ENCODE data around the gene FSIP1. TPM values are rescaled to one million over a fixed set of nuclear protein-coding genes. Genes with fewer than 3 reads are reported as not detected.

The FSIP1 gene
- total and polyA plus RNA-seq, 11 donors, result 0.28 to 3.7 (median 0.97) TPM; not detected in 1

GRCh38 chr15:39704235-39704634 is 78.4 kb downstream of the FSIP1 start:
- Histone ChIP-seq H3K36me3 (no peaks in the 10 kb centered on the region), H3K4me3 (no peak overlapping the region), H3K4me1 (no peaks in the 10 kb centered on the region), H3K27me3 (no peaks in the 10 kb centered on the region), H3K9me3 (no peaks in the 10 kb centered on the region), H3K27ac (no peak overlapping the region)
- DNase-seq (no peak), ATAC-seq (no peak)
- no peak for TF ChIP-seq CTCF (IDR thresholded peaks at IDR 0.05)
- no peak for TF ChIP-seq POLR2A (IDR thresholded peaks at IDR 0.05)
- intact Hi-C loops (cut with DNase I), result no loop called here
- WGBS, 4 donors, result 92 to 98% (median 94%) methylated on average over 5 of the region's 5 CpGs

GRCh38 chr15:39701988-39702387 is 80.7 kb downstream of the FSIP1 start:
- H3K4me3 ChIP-seq, result no peak overlapping the region
- no peaks in the 10 kb centered on the region for H3K36me3 ChIP-seq
- intact Hi-C loops (cut with DNase I), result no loop called here
- no peaks in the 10 kb centered on the region for H3K4me1 ChIP-seq
- no peak for ATAC-seq
- TF ChIP-seq CTCF (IDR thresholded peaks at IDR 0.05), result no peak
- no peak for TF ChIP-seq POLR2A (IDR thresholded peaks at IDR 0.05)
- WGBS, 4 donors, result 87 to 92% (median 89%) methylated on average over 3 of the region's 3 CpGs
- no peaks in the 10 kb centered on the region for H3K9me3 ChIP-seq
- no peak overlapping the region for H3K27ac ChIP-seq
- no peaks in the 10 kb centered on the region for H3K27me3 ChIP-seq
- DNase-seq, result no peak

GRCh38 chr15:39700375-39700700 is 82.3 kb downstream of the FSIP1 start:
- no peaks in the 10 kb centered on the region for H3K4me1 ChIP-seq
- 95 to 99% (median 97%) methylated on average over 1 of the region's 1 CpG for WGBS, 4 donors
- no peak for DNase-seq
- intact Hi-C loops (cut with DNase I), result no loop called here
- no peak overlapping the region for H3K27ac ChIP-seq
- H3K36me3 ChIP-seq, result no peaks in the 10 kb centered on the region
- no peak for TF ChIP-seq POLR2A (IDR thresholded peaks at IDR 0.05)
- no peaks in the 10 kb centered on the region for H3K9me3 ChIP-seq
- no peak for ATAC-seq
- no peak overlapping the region for H3K4me3 ChIP-seq
- H3K27me3 ChIP-seq, result no peaks in the 10 kb centered on the region

GRCh38 chr15:39699516-39700374 is 82.9 kb downstream of the FSIP1 start:
- DNase-seq (no peak), ATAC-seq (no peak)
- H3K27me3 ChIP-seq, result no peaks in the 10 kb centered on the region
- WGBS, 4 donors, result 69 to 79% (median 76%) methylated on average over 3 of the region's 3 CpGs
- H3K4me3 ChIP-seq, result no peak overlapping the region
- intact Hi-C loops (cut with DNase I), result no loop called here
- H3K9me3 ChIP-seq, result no peaks in the 10 kb centered on the region
- TF ChIP-seq POLR2A (IDR thresholded peaks at IDR 0.05) (no peak), CTCF (IDR thresholded peaks at IDR 0.05) (no peak)
- no peak overlapping the region for H3K27ac ChIP-seq
- no peaks in the 10 kb centered on the region for H3K4me1 ChIP-seq
- H3K36me3 ChIP-seq, result no peaks in the 10 kb centered on the region
